Kidney epithelial cell (primary cell): ENCODE data around the gene UBAP2. TPM values are rescaled to one million over a fixed set of nuclear protein-coding genes. Genes with fewer than 3 reads are reported as not detected.

Source experiments
- DNase-seq: peaks from one replicate; pipeline ENCODE4 v3.0.0-alpha.2; 2010; ENCODE audit warnings: low read depth
- H3K27me3 ChIP-seq: 2 replicates; pipeline ENCODE4 v1.6.0; 2011; ENCODE audit warnings: low read length; ENCODE audit not compliant: control insufficient read depth, insufficient read depth
- H3K36me3 ChIP-seq: 2 replicates; pipeline ENCODE4 v1.5.1; 2011; ENCODE audit warnings: low read length; ENCODE audit not compliant: control insufficient read depth, insufficient read depth
- H3K4me3 ChIP-seq: 2 replicates; pipeline ENCODE4 v1.5.1; 2011; ENCODE audit warnings: low read depth, mild to moderate bottlenecking, control low read depth, low read length
- total RNA-seq: library from RNA; depleted of rRNA; stranded (reverse); fragments of >200 nt; gene quantifications from 2 replicates; pipeline ENCODE4 v1.2.3, GENCODE V29; 2015
- TF ChIP-seq, protein P1 (sequence below): IDR thresholded peaks from 2 replicates; pipeline ENCODE4 v1.5.1; 2011; ENCODE audit warnings: mild to moderate bottlenecking, moderate library complexity, low read length, control low read depth, inconsistent platforms; ENCODE audit not compliant: insufficient read depth, poor library complexity, severe bottlenecking

The UBAP2 gene
- total RNA-seq, 1 donor from 2014 or later, result 25.5 TPM

DNA sequence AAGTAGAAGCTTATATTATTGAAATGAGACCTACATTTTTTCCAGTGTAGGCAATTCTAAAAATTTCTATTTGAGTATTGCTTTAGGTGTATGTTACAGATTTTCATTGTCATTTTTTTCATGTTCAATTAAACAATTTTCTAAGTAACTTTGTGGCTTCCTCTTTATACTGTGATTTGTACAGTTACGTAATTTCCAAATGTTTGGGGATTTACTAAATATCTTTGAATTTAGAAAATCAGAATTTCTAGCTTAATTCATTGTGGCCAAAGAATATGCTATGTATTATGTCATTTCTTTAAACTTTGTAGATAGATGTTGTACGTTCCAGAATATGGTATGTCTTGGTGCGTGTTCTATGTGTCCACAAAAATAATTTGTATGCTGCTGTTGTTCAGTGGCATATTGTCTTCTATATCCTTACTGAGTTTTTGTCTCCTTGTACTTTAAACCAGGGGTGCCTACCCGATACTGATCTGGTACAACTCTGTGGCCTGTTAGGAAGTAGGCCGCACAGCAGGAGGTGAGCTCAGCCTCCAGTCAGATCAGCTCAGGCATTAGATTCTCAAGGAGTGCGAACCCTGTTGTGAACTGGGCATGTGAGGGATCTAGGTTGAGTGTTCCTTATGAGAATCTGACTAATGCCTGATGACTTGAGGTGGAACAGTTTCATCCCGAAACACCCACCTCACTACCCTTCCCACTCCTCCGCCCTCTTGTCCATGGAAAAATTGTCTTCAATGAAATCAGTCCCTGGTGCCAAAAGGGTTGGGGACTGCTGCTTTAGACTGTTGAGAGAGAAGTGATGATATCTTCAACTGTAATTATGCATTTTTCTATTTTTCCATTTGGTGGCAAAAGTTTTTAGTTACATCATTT lies 168.2 kb downstream of the UBAP2 start:
- Histone ChIP-seq H3K36me3 (no peaks in the 10 kb centered on the region), H3K4me3 (no peak overlapping the region), H3K27me3 (no peaks in the 10 kb centered on the region)
- DNase-seq, result no peak
- TF ChIP-seq, protein P1, sequence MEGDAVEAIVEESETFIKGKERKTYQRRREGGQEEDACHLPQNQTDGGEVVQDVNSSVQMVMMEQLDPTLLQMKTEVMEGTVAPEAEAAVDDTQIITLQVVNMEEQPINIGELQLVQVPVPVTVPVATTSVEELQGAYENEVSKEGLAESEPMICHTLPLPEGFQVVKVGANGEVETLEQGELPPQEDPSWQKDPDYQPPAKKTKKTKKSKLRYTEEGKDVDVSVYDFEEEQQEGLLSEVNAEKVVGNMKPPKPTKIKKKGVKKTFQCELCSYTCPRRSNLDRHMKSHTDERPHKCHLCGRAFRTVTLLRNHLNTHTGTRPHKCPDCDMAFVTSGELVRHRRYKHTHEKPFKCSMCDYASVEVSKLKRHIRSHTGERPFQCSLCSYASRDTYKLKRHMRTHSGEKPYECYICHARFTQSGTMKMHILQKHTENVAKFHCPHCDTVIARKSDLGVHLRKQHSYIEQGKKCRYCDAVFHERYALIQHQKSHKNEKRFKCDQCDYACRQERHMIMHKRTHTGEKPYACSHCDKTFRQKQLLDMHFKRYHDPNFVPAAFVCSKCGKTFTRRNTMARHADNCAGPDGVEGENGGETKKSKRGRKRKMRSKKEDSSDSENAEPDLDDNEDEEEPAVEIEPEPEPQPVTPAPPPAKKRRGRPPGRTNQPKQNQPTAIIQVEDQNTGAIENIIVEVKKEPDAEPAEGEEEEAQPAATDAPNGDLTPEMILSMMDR, result no peak

DNA sequence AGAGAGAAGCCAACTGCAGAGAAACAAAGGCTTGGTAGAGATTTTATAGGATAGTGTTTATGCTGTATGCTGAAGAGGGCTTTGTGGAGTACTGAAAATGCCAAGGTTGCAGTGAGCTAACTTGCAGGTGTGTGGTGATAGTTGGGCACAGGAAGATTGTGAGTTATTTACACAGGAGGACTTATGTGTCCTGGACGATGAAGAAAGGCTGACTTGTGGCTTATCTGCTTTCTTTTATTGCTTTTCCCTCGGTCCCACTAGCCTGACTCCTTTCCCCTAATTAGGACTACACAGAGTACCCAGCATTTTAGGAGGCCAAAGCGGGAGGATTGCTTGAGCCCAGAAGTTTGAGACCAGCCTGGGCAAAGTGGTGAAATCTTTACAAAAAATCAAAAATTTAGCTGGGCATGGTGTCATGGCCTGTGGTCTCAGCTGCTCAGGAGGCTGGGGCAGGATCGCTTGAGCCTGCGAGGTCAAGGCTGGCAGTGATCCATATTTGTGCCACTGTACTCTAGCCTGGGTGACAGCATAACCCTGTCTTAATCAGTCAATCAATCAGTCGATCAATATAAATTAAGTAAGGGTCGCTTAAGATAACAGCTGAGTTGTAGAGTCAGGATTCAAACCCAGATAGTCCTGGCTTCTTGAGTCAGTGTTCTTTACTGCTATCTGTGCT lies 169.9 kb downstream of the UBAP2 start:
- DNase-seq, result no peak
- no peaks in the 10 kb centered on the region for H3K36me3 ChIP-seq
- TF ChIP-seq, protein P1, result no peak
- H3K27me3 ChIP-seq, result no peaks in the 10 kb centered on the region
- no peak overlapping the region for H3K4me3 ChIP-seq

DNA sequence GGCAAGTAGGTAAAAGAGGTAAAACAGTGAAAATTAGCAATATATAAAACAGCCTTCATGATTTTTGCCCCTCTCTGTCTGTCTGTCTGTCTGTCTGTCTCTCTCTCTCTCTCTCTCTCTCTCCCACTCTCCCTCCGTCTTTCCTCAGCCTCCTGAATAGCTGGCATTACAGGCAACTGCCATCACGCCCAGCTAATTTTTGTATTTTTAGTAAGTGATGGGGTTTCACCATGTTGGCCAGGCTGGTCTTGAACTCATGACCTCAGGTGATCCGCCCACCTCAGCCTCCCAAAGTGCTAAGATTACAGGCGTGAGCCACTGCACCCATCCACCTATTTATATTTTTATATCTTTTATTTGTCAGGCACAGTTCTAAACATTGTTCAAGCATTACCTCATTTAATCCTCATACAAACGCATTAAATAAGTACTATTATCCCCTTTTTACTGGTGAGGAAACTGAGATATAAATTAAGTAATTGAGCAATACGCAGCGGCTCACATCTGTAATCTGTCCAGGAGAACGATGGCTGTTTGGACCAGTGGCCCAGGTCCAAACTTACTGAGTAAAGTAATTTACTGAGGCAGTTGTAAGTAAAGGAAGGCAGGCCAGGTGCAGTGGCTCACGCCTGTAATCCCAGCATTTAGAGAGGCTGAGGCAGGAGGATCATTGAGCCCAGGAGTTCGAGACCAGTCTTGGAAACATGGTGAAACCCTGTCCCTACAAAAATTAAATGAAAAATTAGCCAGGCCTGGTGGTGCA lies 170.8 kb downstream of the UBAP2 start:
- no peaks in the 10 kb centered on the region for H3K36me3 ChIP-seq
- no peak overlapping the region for H3K4me3 ChIP-seq
- TF ChIP-seq, protein P1, result no peak
- H3K27me3 ChIP-seq, result no peaks in the 10 kb centered on the region
- DNase-seq, result no peak

Other genes starting within 250 kb of the UBAP2 start
- gene UBE2R2, start 231.7 kb downstream of the UBAP2 start, total RNA-seq, result 33.8 and 34.2 TPM in 2 replicates
- 39.9 and 46.3 TPM in 2 replicates for gene DCAF12, start 77.8 kb upstream of the UBAP2 start, total RNA-seq
- gene UBAP1, start 130.2 kb upstream of the UBAP2 start, total RNA-seq, result 42.4 and 46.9 TPM in 2 replicates